Left lobe of liver (tissue), 2 donors: ENCODE results near the gene PUS7L. TPM values are rescaled to one million over a fixed set of nuclear protein-coding genes. Genes with fewer than 3 reads are reported as not detected.

ENCODE experiments used
- ATAC-seq: fragments of 200-7000 bp; cut with Tn5 transposase; one replicate; pipeline ENCODE4 v1.9.1; 2020; ENCODE audit warnings: mild to moderate bottlenecking, moderate library complexity
- DNase-seq: peaks from one replicate; pipeline ENCODE4 v3.0.0-alpha.2; 2020; ENCODE audit warnings: low spot score
- total RNA-seq: library from RNA; stranded (reverse); gene quantifications from one replicate; pipeline ENCODE4 v1.2.1, GENCODE V29; 2021
- donor health status: DM: no; HTN: no; CAD: no; lungs with moderate emphysema.
- donor health status: DM: no; HTN: yes; CAD: no.

PUS7L gene
- total RNA-seq, 1 donor from 2014 or later: 3.5 TPM

- DNase-seq: no peak
- no peak for ATAC-seq
Measured at GRCh38 chr12:43669373-43669772, 89.2 kb downstream of the PUS7L start.

Other genes with a start within 250 kb of the PUS7L start
- gene ADAMTS20, start 206.6 kb downstream of the PUS7L start, total RNA-seq: not detected
- gene IRAK4, start 161 bp upstream of the PUS7L start, total RNA-seq: 7.5 TPM
- 29.0 TPM for gene TWF1, start 47.5 kb upstream of the PUS7L start, total RNA-seq
- gene TMEM117, start 77.3 kb upstream of the PUS7L start, total RNA-seq: 2.8 TPM